T-helper 9 cell (primary cell): ENCODE results near the gene SLC39A9.
"Not testable (repeated sequence)": the region's sequence is repeated elsewhere in the genome, so short reads cannot be mapped to it uniquely, and the experiment has no call there.

Experiments
- DNase-seq: peaks from one replicate; pipeline ENCODE4 v3.0.0-alpha.2; 2020

Gene SLC39A9

GRCh38 chr14:69479696-69480095, 81.2 kb downstream of the SLC39A9 start:
- DNase-seq, result no peak

- no peak for DNase-seq
Measured at GRCh38 chr14:69480136-69480535, 81.6 kb downstream of the SLC39A9 start.

GRCh38 chr14:69481815-69482568, 83.5 kb downstream of the SLC39A9 start:
- no peak for DNase-seq

- no peak for DNase-seq
Measured at GRCh38 chr14:69483765-69484443, 85.4 kb downstream of the SLC39A9 start.

- no peak for DNase-seq
Measured at GRCh38 chr14:69484444-69485314, 86.2 kb downstream of the SLC39A9 start, which contains the start of gene PLEKHD1. Gene PLEKHD1, plus strand, starts transcription at chr14:69484728. Its CDS starts 238 bp downstream, at chr14:69484966.

- no peak for DNase-seq
Measured at GRCh38 chr14:69485315-69485660, 86.8 kb downstream of the SLC39A9 start.

- no peak for DNase-seq
Measured at GRCh38 chr14:69485701-69486100, 87.2 kb downstream of the SLC39A9 start.

GRCh38 chr14:69487226-69487625, 88.7 kb downstream of the SLC39A9 start:
- no peak for DNase-seq

GRCh38 chr14:69487771-69488170, 89.3 kb downstream of the SLC39A9 start:
- no peak for DNase-seq

GRCh38 chr14:69489495-69489894, 91.0 kb downstream of the SLC39A9 start:
- DNase-seq, result no peak

- no peak for DNase-seq
Measured at GRCh38 chr14:69490219-69490918, 91.9 kb downstream of the SLC39A9 start.

- DNase-seq, result no peak
Measured at GRCh38 chr14:69491193-69491592, 92.7 kb downstream of the SLC39A9 start.

- DNase-seq, result no peak
Measured at GRCh38 chr14:69493038-69493437, 94.5 kb downstream of the SLC39A9 start.

GRCh38 chr14:69493791-69494190, 95.3 kb downstream of the SLC39A9 start:
- DNase-seq, result no peak

GRCh38 chr14:69495341-69495921, 96.9 kb downstream of the SLC39A9 start:
- no peak for DNase-seq

- not testable (repeated sequence) for DNase-seq
Measured at GRCh38 chr14:69497866-69498265, 99.4 kb downstream of the SLC39A9 start.

GRCh38 chr14:69498286-69498685, 99.8 kb downstream of the SLC39A9 start:
- not testable (repeated sequence) for DNase-seq

GRCh38 chr14:69499436-69499835, 100.9 kb downstream of the SLC39A9 start:
- no peak for DNase-seq

GRCh38 chr14:69500096-69500495, 101.6 kb downstream of the SLC39A9 start:
- DNase-seq, result no peak

- DNase-seq, result no peak
Measured at GRCh38 chr14:69500736-69501135, 102.2 kb downstream of the SLC39A9 start.

GRCh38 chr14:69501423-69501838, 102.9 kb downstream of the SLC39A9 start:
- no peak for DNase-seq

- DNase-seq, result no peak
Measured at GRCh38 chr14:69504775-69505174, 106.3 kb downstream of the SLC39A9 start.
